ENCODE data around the gene INPP4B. TPM values are rescaled to one million over a fixed set of nuclear protein-coding genes. Genes with fewer than 3 reads are reported as not detected.
A peak's percentile ranks its signal among the peaks of the same experiment; 100 is the strongest.

INPP4B gene
- polyA plus RNA-seq, 1 experiment: 5.1 TPM

GRCh38 chr4:142721187-142721586 is 124.9 kb downstream of the INPP4B start:
- Histone ChIP-seq H3K9me3 (ENCODE audit: control insufficient read depth, insufficient read depth, low read length) (no peaks in the 10 kb centered on the region), H3K4me3 (ENCODE audit: low read depth, low read length) (no peak overlapping the region), H3K27me3 (ENCODE audit: control insufficient read depth, insufficient read depth, low read length) (no peaks in the 10 kb centered on the region), H3K27ac (ENCODE audit: low read depth, low read length) (no peak overlapping the region)
- TF ChIP-seq, protein P1, sequence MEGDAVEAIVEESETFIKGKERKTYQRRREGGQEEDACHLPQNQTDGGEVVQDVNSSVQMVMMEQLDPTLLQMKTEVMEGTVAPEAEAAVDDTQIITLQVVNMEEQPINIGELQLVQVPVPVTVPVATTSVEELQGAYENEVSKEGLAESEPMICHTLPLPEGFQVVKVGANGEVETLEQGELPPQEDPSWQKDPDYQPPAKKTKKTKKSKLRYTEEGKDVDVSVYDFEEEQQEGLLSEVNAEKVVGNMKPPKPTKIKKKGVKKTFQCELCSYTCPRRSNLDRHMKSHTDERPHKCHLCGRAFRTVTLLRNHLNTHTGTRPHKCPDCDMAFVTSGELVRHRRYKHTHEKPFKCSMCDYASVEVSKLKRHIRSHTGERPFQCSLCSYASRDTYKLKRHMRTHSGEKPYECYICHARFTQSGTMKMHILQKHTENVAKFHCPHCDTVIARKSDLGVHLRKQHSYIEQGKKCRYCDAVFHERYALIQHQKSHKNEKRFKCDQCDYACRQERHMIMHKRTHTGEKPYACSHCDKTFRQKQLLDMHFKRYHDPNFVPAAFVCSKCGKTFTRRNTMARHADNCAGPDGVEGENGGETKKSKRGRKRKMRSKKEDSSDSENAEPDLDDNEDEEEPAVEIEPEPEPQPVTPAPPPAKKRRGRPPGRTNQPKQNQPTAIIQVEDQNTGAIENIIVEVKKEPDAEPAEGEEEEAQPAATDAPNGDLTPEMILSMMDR (IDR thresholded peaks at IDR 0.05; ENCODE audit: low read depth, low read length): no peak
- no peak for DNase-seq (ENCODE audit: low read depth, low spot score)
- ChIA-PET POLR2A (no interaction called here), CTCF (interaction anchor here (1.2 to 1.4 kb wide), 2 partner anchors 367 to 593 kb away, joined by 3 read pairs; no protein-coding TSS in a partner anchor)

DNA sequence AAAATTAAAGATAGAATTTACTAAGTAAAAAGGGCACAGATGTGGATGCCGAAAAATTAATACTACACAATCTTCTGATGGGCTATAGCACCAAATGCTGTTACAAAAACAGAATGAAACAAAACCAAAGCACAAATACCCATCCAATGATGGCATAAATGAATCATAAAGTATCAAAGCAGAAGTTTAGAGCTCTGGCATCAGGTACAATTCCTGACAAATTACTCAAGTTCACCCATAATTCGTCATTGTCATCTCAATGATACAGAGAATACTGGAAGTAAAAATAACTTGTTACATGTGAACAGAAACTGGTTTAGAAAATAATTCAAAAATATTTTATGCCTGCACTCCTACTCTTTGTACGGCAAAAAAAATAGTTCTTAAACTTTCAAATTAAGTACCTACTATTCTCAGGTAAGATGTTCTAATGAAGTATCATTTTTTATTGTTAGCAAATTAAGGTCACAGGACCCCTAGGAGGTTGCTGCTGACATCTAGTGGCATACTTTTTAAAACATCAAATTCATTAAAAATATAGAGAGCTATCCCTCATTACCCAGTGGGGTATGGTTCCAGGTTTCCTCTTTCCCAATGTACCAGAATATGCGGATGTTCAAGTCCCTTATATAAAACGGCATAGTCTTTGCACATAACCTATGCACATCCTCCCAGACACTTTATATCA is 126.1 kb downstream of the INPP4B start:
- no peak overlapping the region for H3K27ac ChIP-seq (ENCODE audit: low read depth, low read length)
- no peaks in the 10 kb centered on the region for H3K27me3 ChIP-seq (ENCODE audit: control insufficient read depth, insufficient read depth, low read length)
- H3K4me3 ChIP-seq (ENCODE audit: low read depth, low read length): no peak overlapping the region
- no peaks in the 10 kb centered on the region for H3K9me3 ChIP-seq (ENCODE audit: control insufficient read depth, insufficient read depth, low read length)
- TF ChIP-seq, protein P1 (IDR thresholded peaks at IDR 0.05; ENCODE audit: low read depth, low read length): peak; percentile 61
- CTCF ChIA-PET: interaction anchor here (0.7 to 2.5 kb wide), 6 partner anchors 33 to 592 kb away, joined by 3 to 22 read pairs (median 3); no protein-coding TSS in a partner anchor
- POLR2A ChIA-PET: no interaction called here
- DNase-seq (ENCODE audit: low read depth, low spot score): no peak

DNA sequence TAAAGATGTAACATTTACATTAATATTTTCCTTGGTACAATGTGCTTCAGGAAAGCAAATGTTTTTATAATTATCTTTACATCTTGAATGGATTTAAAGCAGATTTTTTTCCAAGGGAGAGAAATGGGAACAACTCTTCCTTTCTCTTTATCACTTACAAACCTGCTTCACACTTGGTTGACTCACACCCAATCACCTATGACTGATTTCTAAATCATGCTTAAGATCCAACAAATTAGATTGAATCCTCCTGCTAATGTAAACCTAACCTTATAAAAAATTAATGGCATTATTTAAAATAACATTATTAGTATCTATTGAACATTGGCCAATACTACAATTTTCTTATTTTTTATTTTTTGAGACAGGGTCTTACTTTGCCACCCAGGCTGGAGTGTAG is 127.1 kb downstream of the INPP4B start:
- POLR2A ChIA-PET: no interaction called here
- Histone ChIP-seq H3K4me3 (ENCODE audit: low read depth, low read length) (no peak overlapping the region), H3K27me3 (ENCODE audit: control insufficient read depth, insufficient read depth, low read length) (no peaks in the 10 kb centered on the region), H3K27ac (ENCODE audit: low read depth, low read length) (no peak overlapping the region), H3K9me3 (ENCODE audit: control insufficient read depth, insufficient read depth, low read length) (no peaks in the 10 kb centered on the region)
- CTCF ChIA-PET: interaction anchor here (1.9 to 2.5 kb wide), 2 partner anchors 366 to 591 kb away, joined by 6 to 22 read pairs; no protein-coding TSS in a partner anchor
- TF ChIP-seq, protein P1 (IDR thresholded peaks at IDR 0.05; ENCODE audit: low read depth, low read length): no peak
- no peak for DNase-seq (ENCODE audit: low read depth, low spot score)

DNA sequence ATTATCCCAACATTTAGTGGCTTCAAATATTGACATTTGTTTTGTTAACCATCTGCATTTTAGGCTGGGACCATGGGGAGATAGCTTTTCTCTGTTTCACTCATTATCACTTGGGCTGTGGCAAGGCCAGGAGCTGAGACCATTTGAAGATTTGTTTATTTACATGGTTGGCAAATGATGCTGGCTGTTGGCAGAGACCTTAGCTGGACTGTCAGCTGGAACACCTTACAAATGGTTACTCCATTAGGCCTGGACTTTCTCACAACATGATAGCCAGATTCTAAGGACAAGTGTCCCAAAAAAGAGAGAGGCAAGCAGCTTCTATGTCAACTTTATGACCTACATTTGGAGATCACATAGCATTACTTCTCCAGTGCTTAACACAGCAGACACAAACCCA is 130.4 kb downstream of the INPP4B start:
- DNase-seq (ENCODE audit: low read depth, low spot score): no peak
- Histone ChIP-seq H3K9me3 (ENCODE audit: control insufficient read depth, insufficient read depth, low read length) (no peaks in the 10 kb centered on the region), H3K27ac (ENCODE audit: low read depth, low read length) (no peak overlapping the region), H3K4me3 (ENCODE audit: low read depth, low read length) (no peak overlapping the region), H3K27me3 (ENCODE audit: control insufficient read depth, insufficient read depth, low read length) (no peaks in the 10 kb centered on the region)
- CTCF ChIA-PET: interaction anchor here (1.2 kb wide), 1 partner anchor 364 kb away, joined by 3 read pairs; no protein-coding TSS in a partner anchor
- POLR2A ChIA-PET: no interaction called here
- TF ChIP-seq, protein P1 (IDR thresholded peaks at IDR 0.05; ENCODE audit: low read depth, low read length): no peak

DNA sequence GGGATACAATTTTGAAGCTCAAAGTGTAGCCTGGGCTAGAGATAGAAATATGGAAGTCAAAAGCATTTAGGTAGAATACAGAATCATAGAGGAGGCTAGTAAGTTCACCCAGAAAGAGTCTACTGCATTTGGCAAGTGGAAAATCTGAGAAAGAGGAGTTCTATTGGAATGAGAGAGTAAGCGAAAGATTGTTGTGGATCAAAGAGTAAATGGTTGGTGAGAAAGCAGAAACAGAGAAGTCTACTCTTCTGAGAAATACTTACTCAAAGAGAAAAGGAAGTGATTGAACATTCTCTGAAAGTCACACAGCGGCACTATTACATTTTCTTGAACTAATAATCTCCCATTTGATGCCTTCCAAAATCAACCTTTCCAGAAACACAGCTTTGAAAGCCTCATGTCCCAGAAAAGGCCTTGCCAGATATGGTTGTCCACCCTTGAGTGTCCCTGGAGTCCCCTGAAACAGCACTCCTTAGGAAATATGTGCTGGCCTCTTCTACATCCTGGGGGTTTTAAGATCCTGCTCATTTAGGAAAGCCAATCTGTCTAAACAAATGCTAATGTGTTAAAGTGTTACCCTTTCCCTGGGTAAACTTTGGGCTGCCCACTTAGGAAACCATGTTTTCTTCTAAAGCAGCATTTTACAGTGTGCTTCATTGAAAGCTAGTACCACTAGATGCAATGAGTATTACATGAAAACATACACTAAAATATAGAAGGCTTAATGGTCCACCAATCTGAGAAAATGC is 132.6 kb downstream of the INPP4B start:
- H3K9me3 ChIP-seq (ENCODE audit: control insufficient read depth, insufficient read depth, low read length): no peaks in the 10 kb centered on the region
- POLR2A ChIA-PET: no interaction called here
- TF ChIP-seq, protein P1 (IDR thresholded peaks at IDR 0.05; ENCODE audit: low read depth, low read length): no peak
- H3K27me3 ChIP-seq (ENCODE audit: control insufficient read depth, insufficient read depth, low read length): no peaks in the 10 kb centered on the region
- no peak overlapping the region for H3K27ac ChIP-seq (ENCODE audit: low read depth, low read length)
- no peak for DNase-seq (ENCODE audit: low read depth, low spot score)
- CTCF ChIA-PET: no interaction called here
- no peak overlapping the region for H3K4me3 ChIP-seq (ENCODE audit: low read depth, low read length)

Data from AG04450 (cell line).